HG03039 (cell line): ENCODE data around the gene KIRREL1.
A peak's percentile ranks its signal among the peaks of the same experiment; 100 is the strongest.

Experiments
- ATAC-seq: cut with Tn5 transposase; IDR thresholded peaks from one replicate; pipeline ENCODE4 v1.9.1; 2021; ENCODE audit warnings: mild to moderate bottlenecking, moderate library complexity; ENCODE audit not compliant: unreplicated experiment

KIRREL1 gene

GRCh38 chr1:158101927-158102326 is 108.5 kb downstream of the KIRREL1 start:
- ATAC-seq, result no peak

DNA sequence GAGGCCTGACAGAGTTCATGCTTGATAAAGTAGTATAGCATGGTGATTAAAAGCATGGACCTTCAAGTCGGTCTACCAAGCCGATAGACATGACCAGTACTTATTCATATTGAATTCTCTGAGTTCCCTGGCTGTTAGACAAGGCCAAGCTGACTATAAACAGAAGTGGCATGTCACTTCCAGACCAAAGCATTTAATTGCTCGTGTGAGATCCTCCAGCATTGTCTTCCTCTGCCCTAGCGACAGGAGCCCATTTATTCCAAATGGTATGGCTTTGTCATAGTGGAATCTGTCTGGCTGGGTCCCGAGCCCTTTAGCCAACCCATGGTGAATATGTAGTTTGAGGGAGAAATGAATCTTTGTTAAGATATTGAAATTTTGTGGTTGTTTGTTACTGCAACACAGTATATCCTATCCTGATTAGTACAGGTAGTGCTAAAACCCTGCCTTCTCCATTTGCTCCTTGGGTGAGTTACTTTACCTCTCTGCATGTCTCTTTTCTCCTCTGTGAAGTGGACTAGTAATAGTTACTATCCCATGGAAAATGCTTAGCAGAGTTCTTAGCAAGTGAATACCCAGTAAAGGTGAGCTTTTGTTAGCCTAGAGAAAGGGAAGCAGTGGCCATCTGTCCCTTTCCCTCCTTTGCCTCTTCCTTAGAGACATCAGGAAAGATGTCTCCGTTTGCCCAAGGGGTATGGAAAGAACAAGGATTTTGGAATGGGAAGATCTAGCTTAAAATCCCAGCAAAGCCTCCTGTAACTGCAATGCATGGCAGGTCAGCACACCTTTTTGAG is 109.6 kb downstream of the KIRREL1 start:
- no peak for ATAC-seq

- ATAC-seq, result no peak
These were observed 110.5 kb downstream of the KIRREL1 start for GRCh38 chr1:158103861-158104522.

GRCh38 chr1:158104891-158105290 is 111.4 kb downstream of the KIRREL1 start:
- no peak for ATAC-seq

GRCh38 chr1:158105352-158106095 is 112.1 kb downstream of the KIRREL1 start:
- ATAC-seq, result no peak

GRCh38 chr1:158107916-158108315 is 114.5 kb downstream of the KIRREL1 start:
- ATAC-seq, result no peak

DNA sequence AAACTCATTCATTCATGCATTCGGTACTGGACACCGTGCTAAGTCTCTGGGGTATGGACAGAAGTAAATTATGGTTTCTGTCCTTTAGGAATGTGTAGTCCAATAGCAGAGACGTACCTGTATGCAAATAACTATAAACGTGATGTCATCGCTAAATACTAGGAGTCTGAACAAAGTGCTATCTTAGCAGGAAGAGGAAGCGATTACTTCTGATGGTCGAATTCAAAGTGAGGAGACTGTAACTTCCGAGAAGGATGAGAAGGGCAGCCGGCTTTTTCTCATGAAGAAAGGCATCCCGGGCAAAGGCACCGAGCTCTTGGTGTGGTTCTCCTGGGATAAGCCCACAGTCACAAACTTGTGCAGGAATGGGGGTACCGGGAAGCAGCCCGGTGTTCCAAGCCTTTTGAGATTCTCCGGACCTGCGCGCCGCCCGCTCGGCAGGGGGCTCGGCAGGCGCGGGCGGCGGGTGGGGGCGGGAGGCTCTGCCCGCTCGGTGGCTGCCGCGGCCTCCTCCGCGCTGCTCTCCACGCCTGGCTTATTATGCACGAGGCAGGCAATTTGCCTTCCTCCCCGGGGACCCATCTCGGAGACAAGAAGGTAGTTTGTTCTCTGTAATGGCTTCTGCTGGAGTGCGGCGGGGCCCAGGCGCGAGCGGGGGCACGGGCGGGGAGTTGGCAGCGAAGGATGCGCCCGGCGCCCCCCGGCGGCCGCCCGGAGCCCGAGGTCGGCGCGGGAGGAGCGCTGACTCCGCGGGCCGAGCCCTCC is 119.7 kb downstream of the KIRREL1 start:
- ATAC-seq, result no peak

GRCh38 chr1:158113759-158114127 is 120.3 kb downstream of the KIRREL1 start:
- no peak for ATAC-seq

- ATAC-seq, result peak; percentile 87
These were observed 121.7 kb downstream of the KIRREL1 start for GRCh38 chr1:158115126-158115525.

DNA sequence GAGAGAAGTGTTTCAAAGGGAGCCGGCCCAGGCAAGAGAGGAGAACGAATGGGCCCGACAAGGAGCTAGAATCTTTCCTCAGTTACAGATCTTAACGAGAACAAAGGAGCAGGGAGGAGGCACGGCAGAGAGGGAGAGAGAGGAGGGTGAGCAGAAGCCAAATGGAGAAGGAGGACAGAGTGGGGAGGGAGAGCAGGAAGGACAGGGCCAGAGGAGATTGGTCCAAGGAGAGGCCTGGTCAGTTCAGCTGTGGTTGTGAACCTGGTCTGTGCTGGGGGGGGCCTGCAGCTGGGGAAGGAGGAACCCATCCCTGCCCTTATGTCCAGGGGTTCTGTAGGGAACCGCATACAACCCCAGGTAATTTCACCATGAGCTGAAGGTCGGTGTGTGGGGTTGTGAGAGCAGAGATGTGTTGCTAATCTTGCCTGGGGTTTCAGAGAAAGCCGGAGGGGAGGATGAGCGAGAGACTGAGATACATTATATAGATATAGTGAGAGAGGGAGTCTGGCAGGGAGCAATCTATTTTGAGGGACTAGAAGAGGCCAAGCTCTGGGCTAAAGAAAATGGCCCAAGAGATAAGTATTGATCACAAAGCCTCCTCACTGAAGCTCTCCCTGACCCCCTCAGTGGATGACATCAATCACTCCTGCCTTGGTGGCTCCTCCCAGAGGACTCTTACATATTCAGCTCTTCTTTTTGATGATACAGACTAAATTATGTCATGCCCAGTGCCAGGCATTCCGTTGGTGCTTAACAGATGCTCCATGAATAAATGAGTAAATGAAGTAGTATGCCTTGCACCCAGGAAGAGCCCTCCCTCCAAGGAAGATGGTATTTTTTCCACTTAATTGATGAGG is 123.1 kb downstream of the KIRREL1 start:
- ATAC-seq, result no peak

DNA sequence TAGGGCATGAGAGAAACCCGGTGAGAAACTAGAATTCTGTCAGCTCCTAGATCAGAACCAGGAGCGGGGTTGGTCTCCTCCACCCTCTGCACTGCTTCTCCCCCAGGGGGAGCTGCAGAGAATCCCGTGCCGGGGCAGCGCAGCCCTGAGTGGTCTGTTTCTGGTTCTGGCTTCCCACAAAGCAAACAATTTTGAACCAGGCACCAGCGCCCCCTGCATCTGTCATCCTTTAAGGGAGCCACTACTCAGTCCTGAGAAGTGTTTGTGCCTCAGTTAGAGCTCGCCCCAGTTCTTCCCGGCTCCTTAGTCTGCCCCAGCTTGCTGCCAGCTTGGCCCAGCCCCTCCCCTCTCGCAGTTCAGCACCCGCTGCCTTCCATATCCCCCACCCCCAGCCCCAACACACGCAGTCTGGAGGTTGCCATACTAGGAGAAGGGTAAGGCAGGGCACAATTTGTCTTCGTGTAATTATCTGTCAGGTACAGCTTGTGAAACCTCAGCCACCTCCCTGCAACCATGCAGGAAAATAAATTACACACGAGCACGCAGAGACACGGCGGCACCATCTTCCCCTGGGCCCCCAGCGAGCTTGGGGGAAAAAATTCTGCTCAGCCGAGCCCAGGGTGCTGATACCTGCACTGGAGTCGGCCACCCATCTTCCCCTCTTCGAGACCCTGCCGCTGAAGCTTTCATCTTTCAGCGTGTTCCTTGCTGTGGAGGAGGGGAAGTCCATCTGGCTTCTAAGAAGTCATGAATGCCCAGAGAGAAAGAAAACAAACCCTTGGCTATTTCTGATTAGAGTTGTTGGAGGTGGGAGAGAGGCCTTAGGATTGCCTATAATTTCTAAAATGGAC is 124.6 kb downstream of the KIRREL1 start:
- ATAC-seq, result no peak

- ATAC-seq, result no peak
These were observed 125.4 kb downstream of the KIRREL1 start for GRCh38 chr1:158118713-158119402.

DNA sequence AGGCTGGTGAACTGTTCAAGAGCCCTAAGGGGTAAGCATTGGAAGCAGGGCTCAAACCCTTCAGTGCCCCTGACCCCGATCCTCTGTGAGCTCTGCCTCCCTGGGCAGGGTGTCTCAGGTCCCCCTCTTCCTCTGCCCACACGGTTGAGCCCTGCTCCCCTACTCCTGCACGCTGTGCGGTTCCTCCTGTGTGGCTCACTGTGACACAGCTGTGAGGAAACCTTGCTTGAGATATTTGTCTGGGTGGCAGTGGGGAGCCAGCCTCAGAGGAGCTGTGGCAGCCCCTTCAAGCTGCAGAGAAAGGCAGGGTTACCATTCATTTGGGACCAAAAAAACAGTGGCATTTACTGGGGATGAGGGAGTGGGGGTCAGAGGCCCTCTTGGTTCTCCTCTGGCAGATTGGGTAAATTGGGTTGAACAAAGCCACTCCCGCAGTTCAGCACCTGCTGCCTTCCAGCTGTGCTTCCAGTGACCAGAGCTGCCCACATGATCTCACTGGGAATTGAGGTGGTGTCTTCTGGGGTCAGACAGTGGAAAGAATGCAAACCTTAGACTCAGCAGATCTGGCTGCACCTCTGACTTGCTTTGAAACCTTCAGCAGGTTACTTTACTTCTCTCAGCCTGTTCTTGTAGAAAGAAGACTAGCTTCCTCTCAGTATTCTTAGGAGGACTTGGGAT is 126.7 kb downstream of the KIRREL1 start:
- ATAC-seq, result no peak

DNA sequence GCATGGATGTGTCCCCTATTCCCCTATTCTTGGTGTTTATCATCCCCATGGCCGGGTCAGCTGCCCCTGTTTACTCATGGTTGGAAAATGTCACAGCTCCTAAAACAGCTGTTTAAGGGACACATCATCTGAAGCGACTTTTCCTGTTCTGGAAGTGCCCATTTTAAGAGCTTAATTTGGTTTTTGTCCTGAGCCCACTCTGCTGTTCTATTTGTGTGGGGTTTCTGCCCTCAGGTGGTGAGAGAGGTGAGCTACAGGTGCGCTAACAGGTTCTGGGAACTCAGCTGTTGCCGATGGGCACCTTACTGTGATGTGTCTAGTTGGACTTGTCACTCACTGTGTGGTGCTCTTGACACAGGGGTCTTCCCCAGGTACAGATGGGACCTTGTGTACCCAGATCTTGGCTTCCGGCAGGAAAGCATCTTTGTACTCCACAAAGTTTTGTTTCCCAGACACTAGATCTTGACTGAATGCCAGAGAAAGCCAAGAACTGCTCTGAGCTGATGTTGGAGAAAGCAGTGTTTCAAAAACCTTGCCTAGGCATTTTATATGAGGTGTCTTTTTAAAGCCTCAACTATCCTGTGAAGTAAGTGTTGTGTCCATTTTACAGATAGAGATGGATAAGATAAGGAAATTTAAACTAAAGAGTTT is 128.3 kb downstream of the KIRREL1 start:
- ATAC-seq, result no peak

GRCh38 chr1:158122833-158123388 is 129.5 kb downstream of the KIRREL1 start:
- ATAC-seq, result no peak

DNA sequence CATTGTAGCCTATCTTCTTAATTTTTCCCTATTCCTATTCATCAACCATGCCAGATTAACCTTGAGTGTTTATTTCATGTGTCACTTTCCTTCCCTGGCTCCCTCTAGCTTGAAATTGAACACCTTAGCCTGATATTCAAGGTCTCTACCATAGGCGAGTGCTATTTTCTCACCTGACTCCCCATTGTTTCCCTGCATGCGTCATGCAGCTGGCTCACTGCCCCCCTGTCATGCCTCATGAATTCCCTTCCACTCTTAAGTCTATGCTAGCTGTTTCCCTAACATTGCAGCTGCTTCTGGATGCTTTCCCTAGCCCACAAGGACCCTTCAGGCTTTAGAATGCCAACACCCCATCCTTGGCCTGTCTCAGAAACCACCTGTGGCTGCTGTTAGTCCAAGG is 130.6 kb downstream of the KIRREL1 start:
- no peak for ATAC-seq

DNA sequence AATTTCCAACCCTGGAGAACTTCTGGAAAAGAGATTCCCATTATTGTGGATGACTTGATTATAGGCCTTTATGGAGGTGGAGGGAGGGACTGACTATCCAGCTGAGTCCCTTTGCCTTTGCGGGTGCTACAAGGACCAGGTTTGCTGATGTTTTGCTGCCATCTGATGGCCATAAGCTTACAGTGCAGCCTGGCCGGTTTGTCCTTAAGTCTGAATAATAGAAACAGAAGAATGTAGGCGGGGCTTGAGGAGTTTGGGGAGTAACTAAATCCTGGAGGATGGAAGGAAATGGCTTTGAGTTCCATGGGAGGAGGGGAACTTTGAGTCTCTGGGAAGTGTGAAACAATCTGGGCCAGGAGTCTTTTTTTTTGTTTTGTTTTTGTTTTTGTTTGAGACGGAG is 131.6 kb downstream of the KIRREL1 start:
- ATAC-seq, result peak; percentile 74
